ENCODE measurements around the gene ZMIZ1.
A peak's percentile ranks its signal among the peaks of the same experiment; 100 is the strongest.

The ZMIZ1 gene

DNA sequence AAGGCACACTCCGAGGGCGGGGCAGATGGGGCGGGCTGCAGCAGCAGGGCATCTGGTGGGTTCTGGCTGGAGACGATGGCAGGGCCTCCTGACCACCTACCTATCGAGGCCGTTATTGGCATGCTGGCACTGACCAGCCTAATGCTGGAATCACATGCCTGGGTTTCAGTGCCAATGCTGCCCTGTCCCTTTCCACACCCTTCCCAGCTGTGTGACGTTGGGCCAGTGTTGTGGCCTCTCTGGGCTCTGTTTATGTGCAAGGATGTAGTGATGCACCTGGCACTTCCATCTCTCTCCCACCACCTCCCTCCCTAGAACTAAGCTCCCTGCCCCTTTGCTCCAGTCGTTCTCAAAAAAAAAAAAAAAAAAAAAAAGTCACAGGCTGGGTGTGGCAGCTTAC lies 132.9 kb downstream of the ZMIZ1 start:
- H3K4me3 ChIP-seq (ENCODE audit: low read length) = no peak overlapping the region
- TF ChIP-seq, protein P1, sequence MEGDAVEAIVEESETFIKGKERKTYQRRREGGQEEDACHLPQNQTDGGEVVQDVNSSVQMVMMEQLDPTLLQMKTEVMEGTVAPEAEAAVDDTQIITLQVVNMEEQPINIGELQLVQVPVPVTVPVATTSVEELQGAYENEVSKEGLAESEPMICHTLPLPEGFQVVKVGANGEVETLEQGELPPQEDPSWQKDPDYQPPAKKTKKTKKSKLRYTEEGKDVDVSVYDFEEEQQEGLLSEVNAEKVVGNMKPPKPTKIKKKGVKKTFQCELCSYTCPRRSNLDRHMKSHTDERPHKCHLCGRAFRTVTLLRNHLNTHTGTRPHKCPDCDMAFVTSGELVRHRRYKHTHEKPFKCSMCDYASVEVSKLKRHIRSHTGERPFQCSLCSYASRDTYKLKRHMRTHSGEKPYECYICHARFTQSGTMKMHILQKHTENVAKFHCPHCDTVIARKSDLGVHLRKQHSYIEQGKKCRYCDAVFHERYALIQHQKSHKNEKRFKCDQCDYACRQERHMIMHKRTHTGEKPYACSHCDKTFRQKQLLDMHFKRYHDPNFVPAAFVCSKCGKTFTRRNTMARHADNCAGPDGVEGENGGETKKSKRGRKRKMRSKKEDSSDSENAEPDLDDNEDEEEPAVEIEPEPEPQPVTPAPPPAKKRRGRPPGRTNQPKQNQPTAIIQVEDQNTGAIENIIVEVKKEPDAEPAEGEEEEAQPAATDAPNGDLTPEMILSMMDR (conservative IDR thresholded peaks at IDR 0.05; ENCODE audit: low read depth, low read length) = no peak
- DNase-seq (ENCODE audit: low read depth) = no peak

DNA sequence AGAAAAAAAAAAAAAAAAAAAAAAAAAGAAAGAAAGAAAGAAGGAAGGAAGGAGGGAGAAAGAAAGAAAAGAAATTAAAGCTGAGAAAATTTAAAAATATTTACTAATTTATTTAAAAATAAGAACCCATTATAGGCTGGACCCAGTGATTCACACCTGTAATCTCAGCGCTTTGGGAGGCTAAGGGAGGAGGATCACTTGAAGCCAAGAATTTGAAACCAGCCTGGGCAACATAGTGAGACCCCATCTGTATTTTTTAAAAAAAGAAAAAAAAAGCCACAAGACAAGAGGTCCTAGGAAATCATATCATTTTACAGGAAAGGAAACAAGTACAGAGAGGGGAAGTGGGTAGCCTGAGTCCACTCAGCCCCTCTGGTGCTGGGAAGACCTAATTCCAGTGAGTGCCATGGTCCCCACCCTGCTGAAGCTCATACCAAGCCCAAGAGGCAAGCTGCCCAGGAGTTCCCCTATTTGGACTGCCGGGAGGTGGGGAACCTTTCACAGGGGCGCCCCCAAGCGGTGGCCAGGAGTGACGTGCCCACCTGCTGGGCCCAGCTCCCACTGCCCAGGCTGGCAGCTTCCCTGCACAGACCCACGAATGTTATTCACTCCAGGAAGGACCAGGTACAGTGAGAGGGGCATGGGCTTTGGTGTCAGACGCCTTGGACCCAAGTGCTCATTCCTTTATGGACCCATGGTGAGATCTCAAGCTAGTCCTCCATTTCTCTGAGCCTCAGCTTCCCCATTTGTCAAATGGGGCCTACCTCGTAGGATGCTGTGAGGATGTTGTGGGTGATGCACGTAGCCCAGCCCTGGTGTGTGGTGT lies 133.6 kb downstream of the ZMIZ1 start:
- H3K4me3 ChIP-seq (ENCODE audit: low read length) = no peak overlapping the region
- TF ChIP-seq, protein P1 (conservative IDR thresholded peaks at IDR 0.05; ENCODE audit: low read depth, low read length) = peak; percentile 73
- DNase-seq (ENCODE audit: low read depth) = no peak

DNA sequence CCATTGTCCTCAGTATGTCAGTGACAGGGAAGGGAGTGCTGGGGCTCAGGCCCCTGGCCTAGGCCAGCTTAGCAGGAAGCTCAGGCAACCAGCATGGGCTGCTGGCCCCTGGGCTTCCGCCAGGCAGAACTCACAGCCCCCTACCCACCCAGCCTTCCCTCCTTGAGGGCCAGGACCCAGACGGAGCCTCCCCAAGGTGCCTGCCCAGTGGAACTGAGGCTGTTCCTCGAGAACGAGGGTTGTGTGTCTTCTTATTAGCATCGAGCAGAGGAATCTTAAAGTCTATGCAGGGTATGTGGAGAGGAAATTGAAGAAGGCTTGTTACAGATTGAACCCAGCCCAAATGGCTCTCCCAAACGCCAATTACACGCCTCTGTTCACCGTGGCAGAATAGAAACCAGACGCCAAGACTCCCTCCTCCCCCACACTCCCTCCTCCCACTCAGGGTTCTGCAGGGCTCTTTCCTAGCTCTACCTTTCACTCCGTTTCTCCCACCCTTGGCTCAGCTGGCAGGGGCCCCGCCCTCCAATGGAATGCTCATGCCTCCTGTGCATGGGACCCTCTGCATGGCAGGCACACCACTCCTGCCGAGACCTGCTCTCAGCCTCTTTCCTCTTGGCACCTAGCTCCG lies 134.4 kb downstream of the ZMIZ1 start:
- no peak overlapping the region for H3K4me3 ChIP-seq (ENCODE audit: low read length)
- TF ChIP-seq, protein P1 (conservative IDR thresholded peaks at IDR 0.05; ENCODE audit: low read depth, low read length) = no peak
- no peak for DNase-seq (ENCODE audit: low read depth)

DNA sequence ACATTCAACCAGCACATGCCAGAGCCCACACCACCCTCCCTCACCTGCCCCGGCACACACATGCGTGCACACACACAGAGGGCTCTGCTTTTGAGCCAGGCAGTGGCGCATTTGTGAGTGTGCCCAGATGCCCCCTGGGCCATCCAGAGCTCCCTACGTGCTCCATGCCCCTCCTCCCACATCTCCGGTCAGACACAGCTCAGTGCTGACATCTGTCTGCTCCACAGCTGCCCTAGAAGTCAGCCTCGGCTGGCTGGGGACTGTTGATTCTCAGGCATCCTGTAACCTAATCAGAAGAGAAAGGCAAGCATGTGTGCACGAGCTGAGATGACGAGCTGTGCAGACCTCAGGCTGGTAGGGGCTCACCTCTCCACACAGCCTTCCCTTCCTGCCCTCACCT lies 135.1 kb downstream of the ZMIZ1 start:
- no peak for DNase-seq (ENCODE audit: low read depth)
- TF ChIP-seq, protein P1 (conservative IDR thresholded peaks at IDR 0.05; ENCODE audit: low read depth, low read length) = no peak
- H3K4me3 ChIP-seq (ENCODE audit: low read length) = no peak overlapping the region

DNA sequence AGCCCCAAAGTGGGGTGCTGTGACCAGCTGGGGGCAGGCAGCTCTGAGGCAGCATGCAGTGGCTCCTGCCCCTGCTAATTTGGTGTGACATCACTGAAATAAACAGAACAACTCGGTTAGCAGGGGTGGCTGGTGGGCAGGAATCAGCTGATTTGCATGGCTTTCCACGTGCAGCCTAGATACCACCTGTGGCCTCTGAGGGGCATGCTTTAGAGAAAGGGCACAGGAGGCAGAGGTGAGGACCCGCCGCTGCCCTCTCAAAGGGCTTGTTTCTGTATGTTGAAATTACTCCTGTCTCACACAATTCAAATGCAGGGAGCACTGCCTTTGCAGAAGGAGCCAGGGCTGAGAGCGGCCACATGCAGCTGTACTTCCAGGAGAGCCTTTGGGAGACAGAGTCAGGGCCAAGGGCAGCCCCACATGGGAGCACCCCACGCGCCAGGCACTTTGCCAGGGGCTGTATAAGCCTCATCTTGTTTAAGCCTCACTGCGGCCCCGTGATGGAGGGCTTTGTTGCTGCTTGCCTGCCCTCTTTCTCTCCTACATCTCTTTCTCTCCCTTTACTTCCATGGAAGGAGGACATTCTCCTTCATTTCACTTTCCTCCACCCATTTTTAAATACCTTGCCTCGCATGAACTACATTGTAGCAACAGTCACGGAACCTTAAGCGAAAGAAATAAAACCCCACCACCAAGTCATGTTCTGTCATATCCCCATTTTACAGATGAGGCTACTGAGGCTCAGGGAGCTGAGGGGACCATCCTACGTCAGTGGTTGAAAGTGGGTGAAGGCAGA lies 137.7 kb downstream of the ZMIZ1 start:
- TF ChIP-seq, protein P1 (conservative IDR thresholded peaks at IDR 0.05; ENCODE audit: low read depth, low read length) = no peak
- H3K4me3 ChIP-seq (ENCODE audit: low read length) = no peak overlapping the region
- no peak for DNase-seq (ENCODE audit: low read depth)

DNA sequence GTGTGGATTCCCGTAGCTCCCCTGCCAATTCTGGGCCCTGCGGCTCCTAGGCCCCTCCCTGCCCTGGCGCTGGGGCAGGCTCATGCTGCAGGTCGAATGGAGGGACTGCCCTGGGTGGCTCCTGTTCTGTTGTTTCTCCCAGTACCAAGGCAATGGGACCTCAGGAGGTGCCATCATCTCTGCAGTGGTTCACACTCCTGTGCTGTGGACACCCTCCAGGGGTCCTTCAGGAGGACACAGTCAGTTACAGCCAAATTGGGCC lies 138.3 kb downstream of the ZMIZ1 start:
- no peak overlapping the region for H3K4me3 ChIP-seq (ENCODE audit: low read length)
- DNase-seq (ENCODE audit: low read depth) = no peak
- TF ChIP-seq, protein P1 (conservative IDR thresholded peaks at IDR 0.05; ENCODE audit: low read depth, low read length) = no peak

Data from retinal pigment epithelial cell (primary cell).